Nephron progenitor cell (in vitro differentiated cells): ENCODE measurements around the gene CRYBB1.

ENCODE experiments used
- DNase-seq: peaks from one replicate; pipeline ENCODE4 v3.0.0; 2021
- H3K27ac Mint-ChIP-seq: 2 replicates; pipeline ENCODE4 v1.8.0; 2021; ENCODE audit warnings: mild to moderate bottlenecking, moderate library complexity, mixed read lengths
- H3K27me3 Mint-ChIP-seq: 2 replicates; pipeline ENCODE4 v1.8.0; 2021; ENCODE audit warnings: mild to moderate bottlenecking, low read depth, mixed read lengths; ENCODE audit not compliant: poor library complexity
- H3K36me3 Mint-ChIP-seq: 2 replicates; pipeline ENCODE4 v1.8.0; 2021; ENCODE audit warnings: low read depth, mixed read lengths
- H3K4me1 Mint-ChIP-seq: 2 replicates; pipeline ENCODE4 v1.8.0; 2021; ENCODE audit warnings: mixed read lengths
- H3K4me3 Mint-ChIP-seq: 2 replicates; pipeline ENCODE4 v1.8.0; 2021; ENCODE audit warnings: mild to moderate bottlenecking, moderate library complexity, mixed read lengths
- H3K9me3 Mint-ChIP-seq: 2 replicates; pipeline ENCODE4 v1.8.0; 2021; ENCODE audit warnings: mild to moderate bottlenecking, moderate library complexity, mixed read lengths
- TF ChIP-seq, protein P1 (sequence below): fragments of 200-600 bp; sonication (generic); IDR thresholded peaks from 2 replicates; pipeline ENCODE4 v1.5.0; 2021; ENCODE audit warnings: antibody characterized with exemption

The CRYBB1 gene

DNA sequence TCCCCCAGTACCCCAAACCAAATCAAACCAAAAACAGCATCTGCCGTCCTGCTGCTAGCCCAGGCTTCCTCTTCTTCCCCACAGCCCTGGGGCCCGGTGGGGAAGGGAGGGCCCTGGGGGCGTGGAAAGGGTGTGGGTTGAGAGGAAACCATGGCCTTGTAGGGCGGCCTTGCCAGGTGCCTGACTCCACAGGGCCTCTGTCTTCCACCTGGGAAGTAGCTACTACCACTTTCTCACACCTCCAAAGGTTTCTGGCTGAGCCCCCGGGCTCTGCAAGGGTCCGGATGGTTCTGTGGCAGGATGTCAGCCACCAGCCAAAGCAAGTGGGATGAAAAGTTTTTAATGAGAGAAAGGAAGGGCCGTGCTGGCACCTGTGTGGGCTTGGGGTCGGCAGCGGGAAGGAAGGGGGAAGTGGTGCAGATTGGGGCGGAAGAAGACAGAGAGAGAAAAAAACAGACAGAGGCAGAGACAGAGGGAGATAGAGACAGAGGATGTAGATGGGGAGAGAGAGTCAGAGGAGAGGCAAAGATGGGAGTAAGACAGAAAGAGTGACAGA is 38.4 kb downstream of the CRYBB1 start:
- Mint-ChIP-seq H3K4me3 (no peak overlapping the region), H3K27me3 (peaks cover 8% of the 10 kb centered on the region), H3K27ac (peak overlapping the region; percentile 11), H3K36me3 (peaks cover 16% of the 10 kb centered on the region), H3K4me1 (peaks cover 36% of the 10 kb centered on the region), H3K9me3 (no peaks in the 10 kb centered on the region)
- DNase-seq = no peak
- TF ChIP-seq, protein P1, sequence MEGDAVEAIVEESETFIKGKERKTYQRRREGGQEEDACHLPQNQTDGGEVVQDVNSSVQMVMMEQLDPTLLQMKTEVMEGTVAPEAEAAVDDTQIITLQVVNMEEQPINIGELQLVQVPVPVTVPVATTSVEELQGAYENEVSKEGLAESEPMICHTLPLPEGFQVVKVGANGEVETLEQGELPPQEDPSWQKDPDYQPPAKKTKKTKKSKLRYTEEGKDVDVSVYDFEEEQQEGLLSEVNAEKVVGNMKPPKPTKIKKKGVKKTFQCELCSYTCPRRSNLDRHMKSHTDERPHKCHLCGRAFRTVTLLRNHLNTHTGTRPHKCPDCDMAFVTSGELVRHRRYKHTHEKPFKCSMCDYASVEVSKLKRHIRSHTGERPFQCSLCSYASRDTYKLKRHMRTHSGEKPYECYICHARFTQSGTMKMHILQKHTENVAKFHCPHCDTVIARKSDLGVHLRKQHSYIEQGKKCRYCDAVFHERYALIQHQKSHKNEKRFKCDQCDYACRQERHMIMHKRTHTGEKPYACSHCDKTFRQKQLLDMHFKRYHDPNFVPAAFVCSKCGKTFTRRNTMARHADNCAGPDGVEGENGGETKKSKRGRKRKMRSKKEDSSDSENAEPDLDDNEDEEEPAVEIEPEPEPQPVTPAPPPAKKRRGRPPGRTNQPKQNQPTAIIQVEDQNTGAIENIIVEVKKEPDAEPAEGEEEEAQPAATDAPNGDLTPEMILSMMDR = no peak

DNA sequence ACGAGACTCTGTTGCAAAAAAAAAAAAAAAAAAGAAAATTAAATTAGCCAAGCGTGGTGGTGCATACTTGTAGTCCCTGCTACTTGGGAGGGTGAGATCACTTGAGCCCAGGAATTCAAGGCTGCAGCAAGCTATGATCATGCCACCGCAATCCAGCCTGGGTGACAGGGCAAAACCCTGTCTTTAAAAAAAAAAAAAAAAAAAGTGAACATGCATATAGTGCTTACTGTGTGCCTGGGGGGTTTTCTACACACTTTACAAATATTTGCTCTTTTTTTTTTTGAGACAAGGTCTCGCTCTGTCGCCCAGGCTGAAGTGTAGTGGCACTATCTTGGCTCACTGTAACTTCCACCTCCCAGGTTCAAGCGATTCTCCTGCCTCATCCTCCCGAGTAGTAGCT is 40.7 kb downstream of the CRYBB1 start:
- no peak overlapping the region for H3K4me3 Mint-ChIP-seq
- peaks cover 43% of the 10 kb centered on the region for H3K4me1 Mint-ChIP-seq
- H3K27me3 Mint-ChIP-seq = peaks cover 5% of the 10 kb centered on the region
- TF ChIP-seq, protein P1 = no peak
- DNase-seq = no peak
- H3K9me3 Mint-ChIP-seq = no peaks in the 10 kb centered on the region
- no peak overlapping the region for H3K27ac Mint-ChIP-seq
- H3K36me3 Mint-ChIP-seq = peaks cover 12% of the 10 kb centered on the region

DNA sequence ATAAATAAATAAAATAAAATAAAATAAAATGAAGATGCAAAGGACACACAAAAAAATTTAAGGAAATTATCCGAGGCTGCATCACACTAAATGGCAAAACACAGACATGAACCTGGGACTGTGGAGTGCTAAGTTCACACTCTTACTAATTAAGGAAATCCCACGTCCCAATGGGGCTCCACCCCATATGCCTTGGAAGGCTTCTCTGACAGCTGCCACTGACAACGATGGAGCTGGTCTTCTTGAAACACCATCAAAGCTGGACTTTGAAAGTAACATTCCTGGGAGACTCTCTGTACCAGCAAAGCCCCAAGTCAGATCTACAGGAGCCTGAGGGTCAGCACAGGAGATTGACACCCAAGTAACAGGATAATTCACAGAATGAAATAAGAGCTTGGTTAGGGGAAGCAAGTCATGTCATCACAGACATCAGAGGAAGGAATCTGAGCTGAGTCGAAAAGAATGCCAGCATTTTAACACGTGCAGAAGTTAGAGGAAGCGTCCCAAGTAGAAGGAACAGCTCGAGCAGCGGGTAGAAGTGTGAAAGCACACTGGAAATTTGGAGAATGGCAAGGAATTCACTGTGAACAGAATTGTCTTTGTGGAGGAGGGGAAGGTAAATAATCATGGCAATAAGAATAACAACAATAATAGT is 41.7 kb downstream of the CRYBB1 start:
- H3K27ac Mint-ChIP-seq = peak overlapping the region; percentile 15
- no peaks in the 10 kb centered on the region for H3K9me3 Mint-ChIP-seq
- H3K4me3 Mint-ChIP-seq = no peak overlapping the region
- H3K36me3 Mint-ChIP-seq = peaks cover 12% of the 10 kb centered on the region
- peaks cover 10% of the 10 kb centered on the region for H3K27me3 Mint-ChIP-seq
- H3K4me1 Mint-ChIP-seq = peaks cover 42% of the 10 kb centered on the region
- TF ChIP-seq, protein P1 = no peak
- no peak for DNase-seq

DNA sequence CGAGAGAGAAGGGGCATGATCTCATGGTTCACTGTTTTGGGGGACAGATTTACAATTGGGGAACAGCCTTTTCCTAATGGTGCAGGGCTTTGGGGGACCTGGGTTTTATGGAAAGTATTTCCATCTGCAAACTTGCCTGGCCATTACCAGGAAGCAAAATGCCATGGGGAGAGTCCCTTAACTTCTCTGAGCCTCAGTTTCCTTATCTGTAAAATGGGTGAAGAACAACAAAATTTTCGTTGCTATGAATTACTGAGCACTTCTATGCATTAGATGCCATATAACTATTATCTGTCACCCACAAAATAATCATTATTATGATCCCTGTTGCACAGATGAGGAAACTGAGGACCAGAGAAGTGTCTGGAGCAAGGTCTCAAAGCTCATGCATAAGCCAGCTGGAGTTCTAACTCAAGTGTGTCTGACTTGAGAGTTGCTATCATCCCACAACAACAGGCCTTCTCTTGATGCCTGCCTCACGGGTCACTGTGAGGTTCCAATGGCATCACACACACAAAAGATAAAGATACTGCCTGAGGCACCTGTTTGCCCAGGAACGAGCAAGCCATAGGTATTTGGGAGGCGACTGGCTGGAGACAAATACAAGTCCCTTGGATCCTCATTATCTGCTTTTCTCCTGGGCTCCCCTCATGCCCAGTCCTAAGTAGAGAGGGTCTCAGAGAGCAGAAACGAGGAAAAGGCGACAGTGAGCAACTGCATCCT is 43.7 kb downstream of the CRYBB1 start:
- no peak overlapping the region for H3K4me3 Mint-ChIP-seq
- peaks cover 12% of the 10 kb centered on the region for H3K36me3 Mint-ChIP-seq
- TF ChIP-seq, protein P1 = no peak
- peaks cover 4% of the 10 kb centered on the region for H3K27me3 Mint-ChIP-seq
- H3K4me1 Mint-ChIP-seq = peaks cover 34% of the 10 kb centered on the region
- H3K27ac Mint-ChIP-seq = no peak overlapping the region
- H3K9me3 Mint-ChIP-seq = no peaks in the 10 kb centered on the region
- DNase-seq = no peak

DNA sequence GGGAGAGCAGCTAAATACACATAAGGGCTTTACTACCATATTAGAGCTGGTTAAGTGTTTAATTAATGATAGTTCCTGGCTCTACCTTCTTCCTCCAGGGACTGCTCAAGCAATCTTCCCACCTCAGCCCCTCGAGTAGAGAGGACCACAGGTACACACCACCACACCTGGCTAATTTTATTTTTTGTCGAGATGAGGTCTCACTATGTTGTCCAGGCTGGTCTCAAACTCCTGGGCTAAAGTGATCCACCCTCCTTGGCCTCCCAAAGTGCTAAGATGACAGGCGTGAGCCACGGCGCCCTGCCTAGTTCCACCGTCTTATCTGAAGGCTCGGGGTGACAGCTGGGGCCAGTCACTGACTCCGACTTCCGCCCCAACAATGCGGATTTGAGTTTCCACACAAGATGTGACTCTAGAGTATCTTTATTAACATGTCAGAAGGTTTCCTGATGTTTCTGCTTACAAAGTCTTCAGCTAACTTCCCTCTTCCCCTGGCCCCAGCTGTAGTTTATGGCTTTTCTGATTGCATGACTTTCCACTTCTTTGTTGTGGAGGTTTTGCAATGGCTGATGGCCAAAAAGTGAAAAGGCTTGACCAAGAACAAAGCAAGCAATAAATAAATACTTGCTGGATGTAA is 44.7 kb downstream of the CRYBB1 start:
- Mint-ChIP-seq H3K4me1 (peaks cover 38% of the 10 kb centered on the region), H3K27me3 (peaks cover 4% of the 10 kb centered on the region), H3K36me3 (peaks cover 10% of the 10 kb centered on the region), H3K4me3 (no peak overlapping the region), H3K9me3 (no peaks in the 10 kb centered on the region), H3K27ac (no peak overlapping the region)
- DNase-seq = no peak
- TF ChIP-seq, protein P1 = no peak
